DMS79 (cell line): Measurements from ENCODE around the gene EPHA3.

Experiments
- DNase-seq: peaks from one replicate; lab custom pipeline; 2025; lab: John Stamatoyannopoulos, UW

The EPHA3 gene

GRCh38 chr3:89363171-89363570 is 255.8 kb downstream of the EPHA3 start:
- DNase-seq, result no peak

GRCh38 chr3:89364314-89364713 is 256.9 kb downstream of the EPHA3 start:
- DNase-seq, result no peak

GRCh38 chr3:89367166-89367565 is 259.7 kb downstream of the EPHA3 start:
- DNase-seq, result no peak

- no peak for DNase-seq
These were observed 261.4 kb downstream of the EPHA3 start for GRCh38 chr3:89368846-89369245.

DNA sequence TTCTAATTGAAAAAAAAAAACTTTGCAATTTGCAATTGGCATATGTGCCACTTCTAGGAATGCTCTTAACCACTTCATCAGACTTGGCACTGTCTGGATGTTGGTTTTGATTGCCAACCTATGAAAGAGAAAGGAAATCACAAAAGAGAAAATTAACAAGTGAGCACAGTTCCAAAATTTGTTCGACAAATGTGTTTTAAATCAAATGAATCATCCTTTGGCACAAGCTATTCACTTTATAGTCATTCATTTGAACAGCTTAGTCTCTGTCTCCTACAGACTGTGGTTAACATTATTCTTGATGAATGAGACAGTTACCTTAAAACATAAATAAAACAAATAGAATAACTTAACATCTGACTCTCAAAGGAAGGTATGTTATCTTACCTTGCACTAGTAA is 265.0 kb downstream of the EPHA3 start:
- DNase-seq, result no peak

DNA sequence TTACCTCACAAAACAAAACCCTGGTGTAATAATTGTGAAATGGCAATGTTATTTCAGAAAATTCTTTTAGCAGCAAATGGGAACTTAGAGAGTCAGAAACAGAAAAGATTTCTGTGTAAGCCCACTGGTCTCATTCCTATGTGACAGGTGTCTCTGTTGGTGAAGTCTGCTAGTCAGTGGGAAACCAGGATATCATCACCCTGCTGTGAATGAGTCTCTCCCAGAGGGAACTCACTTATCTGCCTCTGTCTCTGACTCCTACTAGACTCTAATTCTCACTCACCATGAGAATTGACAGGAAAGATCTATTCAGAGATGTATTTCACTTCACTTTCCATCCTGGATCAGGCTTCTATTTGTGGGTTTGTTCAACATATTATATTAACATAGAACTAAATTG is 266.0 kb downstream of the EPHA3 start:
- DNase-seq, result no peak

DNA sequence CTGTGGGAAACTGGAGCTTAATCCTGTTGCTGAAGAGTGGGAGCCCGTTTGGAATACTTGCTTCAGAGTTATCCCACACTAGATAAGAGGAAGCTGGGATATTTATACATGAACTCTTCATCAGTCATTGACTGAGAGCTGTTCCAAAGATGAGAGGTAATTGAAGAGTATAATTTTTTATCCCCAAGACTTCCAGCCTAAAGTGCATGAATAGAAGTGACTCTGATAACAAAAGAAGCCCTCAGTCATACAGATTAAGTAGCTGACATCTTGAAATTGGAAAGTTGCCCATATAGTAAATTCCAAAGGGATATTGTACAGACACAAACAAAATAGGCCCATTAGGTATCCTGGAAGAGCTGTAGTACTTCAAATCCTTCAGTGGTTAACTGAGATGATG is 268.0 kb downstream of the EPHA3 start:
- no peak for DNase-seq

- no peak for DNase-seq
These were observed 272.6 kb downstream of the EPHA3 start for GRCh38 chr3:89380016-89380415.

DNA sequence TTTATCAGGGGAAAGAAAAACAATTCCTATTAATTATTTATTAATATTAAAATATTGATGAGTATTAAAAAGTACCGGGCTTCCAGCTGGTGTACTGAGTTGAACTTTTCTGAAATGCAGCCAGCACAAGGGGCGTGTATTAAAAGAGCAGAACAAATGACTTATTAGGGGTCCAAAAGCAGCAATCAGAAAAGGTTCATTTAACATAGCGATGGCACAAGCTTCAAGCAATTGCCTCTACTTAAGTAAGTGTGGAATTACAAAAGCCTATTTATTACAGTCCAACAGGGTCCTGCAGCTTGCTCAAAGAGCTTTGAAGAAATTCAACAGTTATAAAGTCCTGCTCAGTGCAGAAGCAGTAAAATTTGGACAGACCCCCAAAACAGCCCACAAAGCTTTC is 285.6 kb downstream of the EPHA3 start:
- DNase-seq, result no peak

DNA sequence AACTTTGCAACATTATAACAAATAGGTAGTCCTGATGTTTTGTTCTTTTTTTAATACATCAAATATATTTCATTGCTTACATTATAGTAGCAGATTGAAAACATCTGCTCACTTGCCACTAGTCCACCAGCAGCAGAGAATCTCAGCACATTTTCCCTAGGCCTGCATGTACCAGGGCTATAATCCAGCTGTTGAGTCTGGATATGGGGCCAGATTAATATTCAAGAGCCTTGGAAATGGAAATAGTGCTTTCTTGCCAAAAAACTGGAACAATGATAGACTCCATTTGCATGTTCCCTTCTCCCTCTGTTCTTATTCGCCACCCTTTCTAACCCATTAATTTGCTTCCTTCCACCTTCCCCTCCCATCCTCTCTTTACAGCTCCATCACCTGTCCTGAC is 288.0 kb downstream of the EPHA3 start:
- no peak for DNase-seq

- no peak for DNase-seq
These were observed 288.6 kb downstream of the EPHA3 start for GRCh38 chr3:89395996-89396395.

GRCh38 chr3:89402051-89402450 is 294.6 kb downstream of the EPHA3 start:
- DNase-seq, result no peak

DNA sequence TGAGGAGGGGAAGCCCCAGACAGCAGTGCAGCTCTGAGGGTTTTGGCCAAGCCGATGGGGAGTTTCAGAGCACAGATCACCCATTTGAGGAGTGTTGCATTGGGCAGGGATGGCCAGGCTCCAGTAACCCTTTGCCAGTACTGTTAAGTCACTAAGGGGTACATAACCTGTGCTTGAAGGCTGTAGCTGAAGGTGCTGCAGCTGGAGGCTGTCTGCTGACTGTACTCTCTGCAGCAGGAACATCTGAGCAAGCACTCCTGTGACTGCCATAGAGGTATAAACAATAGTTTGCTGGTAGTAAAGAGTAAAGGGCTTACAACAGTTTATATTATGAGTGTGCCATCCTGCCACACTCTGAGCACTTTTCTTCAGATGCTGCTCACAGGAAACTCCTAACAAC is 297.8 kb downstream of the EPHA3 start:
- no peak for DNase-seq

- DNase-seq, result no peak
These were observed 298.2 kb downstream of the EPHA3 start for GRCh38 chr3:89405593-89405992.

DNA sequence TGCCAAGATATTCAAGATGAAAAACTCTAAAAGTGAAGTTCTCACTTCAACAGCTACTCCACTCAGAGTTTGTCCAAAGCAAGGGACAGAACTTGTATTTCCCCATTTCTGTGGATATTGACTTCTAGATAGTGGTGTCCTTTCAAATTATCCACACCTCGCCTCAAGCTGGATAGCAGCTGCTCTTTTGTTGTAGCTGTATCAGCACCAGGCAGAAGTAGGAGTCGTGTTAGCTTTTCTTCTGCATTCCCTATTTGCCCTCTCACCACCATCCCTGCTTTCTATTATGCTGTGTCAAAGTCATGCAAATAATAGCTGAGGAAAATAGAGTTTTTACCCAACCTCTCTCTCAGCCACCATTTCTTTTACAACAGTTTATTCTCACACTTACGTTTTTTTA is 303.8 kb downstream of the EPHA3 start:
- no peak for DNase-seq

GRCh38 chr3:89414270-89414669 is 306.8 kb downstream of the EPHA3 start:
- no peak for DNase-seq

DNA sequence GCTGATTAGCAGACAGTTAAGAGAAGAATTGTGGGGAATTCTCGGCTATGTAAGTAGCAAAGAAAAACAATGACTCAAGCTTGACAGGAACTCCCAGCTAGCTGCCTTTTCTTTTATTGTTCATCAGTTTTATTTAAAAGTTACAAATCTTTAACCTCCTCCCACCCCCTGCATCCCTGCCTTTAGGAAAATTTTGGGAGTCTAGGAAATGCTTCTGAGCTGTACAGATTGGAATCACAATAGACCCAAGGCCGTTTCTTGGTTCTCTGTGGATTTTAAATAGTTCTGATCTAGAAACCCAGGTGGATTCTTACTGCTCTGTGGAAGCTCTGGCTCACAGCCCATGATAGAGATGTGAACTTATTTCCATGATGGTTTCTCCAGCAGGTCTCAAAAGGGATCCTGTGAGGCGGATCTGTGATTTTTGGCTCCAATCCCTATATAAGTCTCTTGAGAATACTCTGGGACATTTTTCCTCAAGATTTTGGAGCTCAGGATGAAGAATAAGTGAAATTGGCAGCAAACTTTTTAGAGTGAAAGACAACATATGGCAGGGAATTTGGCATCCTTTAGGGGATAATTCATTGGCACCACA is 312.3 kb downstream of the EPHA3 start:
- DNase-seq, result no peak

GRCh38 chr3:89426060-89426459 is 318.6 kb downstream of the EPHA3 start:
- no peak for DNase-seq

GRCh38 chr3:89434621-89435380 is 327.4 kb downstream of the EPHA3 start:
- no peak for DNase-seq

- DNase-seq, result no peak
These were observed 329.4 kb downstream of the EPHA3 start for GRCh38 chr3:89436846-89437245.

DNA sequence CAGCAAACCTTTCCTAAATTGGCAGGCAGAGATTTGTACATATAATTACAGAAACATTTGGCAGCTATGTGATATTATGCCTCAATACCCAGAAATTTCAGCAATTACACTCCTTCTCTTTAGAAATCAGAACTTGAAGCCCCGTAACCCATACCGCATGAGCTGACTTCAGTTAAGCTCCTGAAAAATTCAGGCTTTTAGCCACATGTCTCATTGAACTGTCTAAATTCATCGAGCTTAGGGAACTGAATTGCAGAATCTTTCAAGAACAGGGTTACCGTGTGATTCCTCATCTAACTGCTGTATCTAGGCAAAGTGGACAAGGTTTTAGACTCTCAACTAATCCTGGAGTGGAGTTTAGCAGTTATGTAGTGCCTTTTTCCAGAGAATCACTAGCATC is 333.0 kb downstream of the EPHA3 start:
- no peak for DNase-seq

DNA sequence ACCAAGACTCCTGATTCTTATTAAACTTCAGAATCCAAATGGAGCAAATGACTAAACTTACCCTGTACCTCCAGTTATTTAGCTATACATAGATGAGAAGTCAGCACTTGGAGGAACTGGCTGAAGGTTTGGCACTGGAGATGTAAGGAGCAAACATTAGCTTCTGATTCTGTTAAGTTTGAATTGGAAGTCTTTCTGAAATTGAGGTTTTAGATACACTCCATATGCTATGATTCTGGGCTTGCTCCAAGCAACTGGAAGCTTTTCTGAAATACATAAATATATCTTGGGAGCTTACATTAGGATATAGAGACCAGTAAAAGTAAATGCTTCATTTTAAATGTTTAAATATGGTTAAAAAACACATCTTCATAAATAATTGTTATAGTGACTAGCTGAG is 333.7 kb downstream of the EPHA3 start:
- DNase-seq, result no peak

- no peak for DNase-seq
These were observed 339.2 kb downstream of the EPHA3 start for GRCh38 chr3:89446593-89446992.

DNA sequence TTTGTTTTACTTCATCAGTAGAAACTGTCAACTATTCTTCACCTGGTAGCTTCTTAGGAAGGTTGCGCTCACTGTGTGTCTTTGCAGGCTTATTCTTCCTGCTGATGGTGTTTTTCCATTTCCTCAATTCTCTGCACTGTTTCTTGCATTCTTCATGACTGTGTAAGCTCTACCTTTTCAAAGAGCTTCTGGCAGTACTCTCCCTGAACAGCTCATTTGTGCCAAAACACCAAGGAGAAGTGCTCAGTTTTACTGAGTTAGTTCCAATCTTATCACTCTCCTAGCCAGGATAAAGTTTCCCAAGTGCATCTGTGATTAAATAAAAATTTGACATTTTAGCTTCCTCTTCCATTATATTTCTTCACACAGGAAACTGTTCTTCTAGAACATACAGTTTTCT is 339.8 kb downstream of the EPHA3 start:
- no peak for DNase-seq
